ENCODE data around the gene NAPA. TPM values are rescaled to one million over a fixed set of nuclear protein-coding genes. Genes with fewer than 3 reads are reported as not detected.

NAPA gene
- total and polyA plus RNA-seq, 2 donors (not counting 1 experiment from before 2014, with no cell fraction given): 76.8 to 118 TPM

DNA sequence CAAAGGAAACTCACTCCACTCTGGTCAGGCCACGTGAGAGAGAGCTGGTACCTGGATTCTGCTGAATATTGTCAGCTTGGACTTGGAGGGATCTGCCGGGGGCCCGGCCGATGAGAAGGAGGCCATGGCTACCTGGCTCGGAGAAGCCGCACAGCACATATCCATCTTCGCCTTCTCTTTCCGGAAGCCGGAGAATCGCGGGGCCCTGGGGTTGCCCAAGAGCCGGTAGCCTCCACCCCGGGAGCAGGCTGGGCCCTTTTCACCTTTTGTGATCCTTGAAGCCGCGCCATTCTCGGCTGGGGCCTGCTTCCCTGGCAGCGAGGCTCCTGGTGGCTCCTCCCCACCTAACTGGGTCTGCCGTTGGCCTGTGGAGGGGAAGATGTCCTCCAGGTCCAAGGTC lies 29.2 kb upstream of the NAPA start:
- no peaks in the 10 kb centered on the region for H3K79me2 ChIP-seq (ENCODE audit: control insufficient read depth, insufficient read depth, low read length)
- H3K4me2 ChIP-seq (ENCODE audit: extremely low read depth, insufficient read depth, low read length): no peak overlapping the region
- no peaks in the 10 kb centered on the region for H3K9me3 ChIP-seq (ENCODE audit: control insufficient read depth, insufficient read depth, low read depth, low read length)
- no peaks in the 10 kb centered on the region for H3K4me1 ChIP-seq (ENCODE audit: control insufficient read depth, extremely low read depth, insufficient read depth, low read length)
- no peaks in the 10 kb centered on the region for H3K36me3 ChIP-seq (ENCODE audit: control insufficient read depth, insufficient read depth, low read length)
- H4K20me1 ChIP-seq (ENCODE audit: control insufficient read depth, extremely low read depth, insufficient read depth, low read length): no peaks in the 10 kb centered on the region
- peaks cover 10% of the 10 kb centered on the region for H3K27me3 ChIP-seq (ENCODE audit: control insufficient read depth, insufficient read depth, low read length)
- H3K9ac ChIP-seq (ENCODE audit: insufficient read depth, low read length): no peak overlapping the region
- H3K4me3 ChIP-seq (replicated peaks in 1 of 4; ENCODE audit: control extremely low read depth in 1 of 4, insufficient read depth in 1 of 4, low read depth in 3 of 4, low read length in 4 of 4): no peak overlapping the region
- no peak for TF ChIP-seq EZH2 (IDR thresholded peaks at IDR 0.05; ENCODE audit: low read length, missing control alignments)
- TF ChIP-seq, protein P1, sequence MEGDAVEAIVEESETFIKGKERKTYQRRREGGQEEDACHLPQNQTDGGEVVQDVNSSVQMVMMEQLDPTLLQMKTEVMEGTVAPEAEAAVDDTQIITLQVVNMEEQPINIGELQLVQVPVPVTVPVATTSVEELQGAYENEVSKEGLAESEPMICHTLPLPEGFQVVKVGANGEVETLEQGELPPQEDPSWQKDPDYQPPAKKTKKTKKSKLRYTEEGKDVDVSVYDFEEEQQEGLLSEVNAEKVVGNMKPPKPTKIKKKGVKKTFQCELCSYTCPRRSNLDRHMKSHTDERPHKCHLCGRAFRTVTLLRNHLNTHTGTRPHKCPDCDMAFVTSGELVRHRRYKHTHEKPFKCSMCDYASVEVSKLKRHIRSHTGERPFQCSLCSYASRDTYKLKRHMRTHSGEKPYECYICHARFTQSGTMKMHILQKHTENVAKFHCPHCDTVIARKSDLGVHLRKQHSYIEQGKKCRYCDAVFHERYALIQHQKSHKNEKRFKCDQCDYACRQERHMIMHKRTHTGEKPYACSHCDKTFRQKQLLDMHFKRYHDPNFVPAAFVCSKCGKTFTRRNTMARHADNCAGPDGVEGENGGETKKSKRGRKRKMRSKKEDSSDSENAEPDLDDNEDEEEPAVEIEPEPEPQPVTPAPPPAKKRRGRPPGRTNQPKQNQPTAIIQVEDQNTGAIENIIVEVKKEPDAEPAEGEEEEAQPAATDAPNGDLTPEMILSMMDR (conservative IDR thresholded peaks at IDR 0.05 in 1 of 2, IDR thresholded peaks at IDR 0.05 in 1 of 2; ENCODE audit: low read depth in 1 of 2, low read length in 2 of 2): no peak
- H3K27ac ChIP-seq (ENCODE audit: insufficient read depth, low read length): no peak overlapping the region
- H2AFZ ChIP-seq (ENCODE audit: low read length): no peak overlapping the region
- no peak for DNase-seq (ENCODE audit: low read depth in 2 of 2)

DNA sequence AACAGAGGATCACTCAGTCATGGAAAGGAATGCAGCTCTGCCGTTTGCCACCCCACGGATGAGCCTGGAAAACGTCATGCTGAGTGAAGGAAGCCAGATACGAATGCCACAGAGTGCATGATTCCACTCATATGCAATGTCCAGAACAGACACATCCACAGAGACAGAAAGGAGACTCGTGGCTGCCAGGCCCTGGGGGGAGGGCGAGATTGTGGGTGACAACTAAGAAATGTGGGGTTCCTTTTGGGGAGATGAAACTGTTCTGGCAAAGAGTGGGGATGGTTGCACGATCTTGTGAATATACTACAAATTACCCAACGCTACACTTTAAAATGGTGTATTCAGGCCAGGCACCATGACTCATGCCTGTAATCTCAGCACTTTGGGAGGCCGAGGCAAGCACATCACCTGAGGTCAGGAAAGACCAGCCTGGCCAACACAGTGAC lies 27.2 kb upstream of the NAPA start:
- Histone ChIP-seq H2AFZ (ENCODE audit: low read length) (no peak overlapping the region), H3K4me3 (replicated peaks in 1 of 4; ENCODE audit: control extremely low read depth in 1 of 4, insufficient read depth in 1 of 4, low read depth in 3 of 4, low read length in 4 of 4) (no peak overlapping the region), H3K36me3 (ENCODE audit: control insufficient read depth, insufficient read depth, low read length) (no peaks in the 10 kb centered on the region), H3K9me3 (ENCODE audit: control insufficient read depth, insufficient read depth, low read depth, low read length) (no peaks in the 10 kb centered on the region), H3K4me1 (ENCODE audit: control insufficient read depth, extremely low read depth, insufficient read depth, low read length) (no peaks in the 10 kb centered on the region), H3K27ac (ENCODE audit: insufficient read depth, low read length) (no peak overlapping the region), H3K27me3 (ENCODE audit: control insufficient read depth, insufficient read depth, low read length) (peaks cover 10% of the 10 kb centered on the region), H3K4me2 (ENCODE audit: extremely low read depth, insufficient read depth, low read length) (no peak overlapping the region), H3K79me2 (ENCODE audit: control insufficient read depth, insufficient read depth, low read length) (no peaks in the 10 kb centered on the region), H4K20me1 (ENCODE audit: control insufficient read depth, extremely low read depth, insufficient read depth, low read length) (no peaks in the 10 kb centered on the region), H3K9ac (ENCODE audit: insufficient read depth, low read length) (no peak overlapping the region)
- no peak for TF ChIP-seq EZH2 (IDR thresholded peaks at IDR 0.05; ENCODE audit: low read length, missing control alignments)
- TF ChIP-seq, protein P1 (conservative IDR thresholded peaks at IDR 0.05 in 1 of 2, IDR thresholded peaks at IDR 0.05 in 1 of 2; ENCODE audit: low read depth in 1 of 2, low read length in 2 of 2): no peak
- DNase-seq (ENCODE audit: low read depth in 2 of 2): peak in 1 of 2 donors; percentile 28

DNA sequence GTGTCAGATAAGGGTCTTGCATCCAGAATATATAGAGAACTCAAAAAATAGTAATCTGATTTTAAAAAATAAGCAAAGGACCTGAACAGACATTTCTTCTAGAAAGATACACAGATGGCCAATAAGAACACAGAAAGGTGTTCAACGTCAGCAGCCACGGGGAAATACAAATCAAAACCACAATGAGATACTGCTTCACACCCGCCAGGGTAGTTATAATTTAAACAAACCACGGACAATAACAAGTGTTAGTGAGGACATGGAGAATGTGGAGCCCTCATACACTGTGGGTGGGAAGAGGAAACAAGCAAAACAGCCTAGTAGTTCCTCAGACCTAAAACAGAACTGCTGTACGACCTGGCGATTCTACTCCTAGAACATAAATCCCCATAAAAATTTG lies 26.7 kb upstream of the NAPA start:
- Histone ChIP-seq H3K4me2 (ENCODE audit: extremely low read depth, insufficient read depth, low read length) (no peak overlapping the region), H3K4me3 (replicated peaks in 1 of 4; ENCODE audit: control extremely low read depth in 1 of 4, insufficient read depth in 1 of 4, low read depth in 3 of 4, low read length in 4 of 4) (no peak overlapping the region), H3K36me3 (ENCODE audit: control insufficient read depth, insufficient read depth, low read length) (no peaks in the 10 kb centered on the region), H2AFZ (ENCODE audit: low read length) (no peak overlapping the region), H3K27ac (ENCODE audit: insufficient read depth, low read length) (no peak overlapping the region), H3K79me2 (ENCODE audit: control insufficient read depth, insufficient read depth, low read length) (no peaks in the 10 kb centered on the region), H3K9ac (ENCODE audit: insufficient read depth, low read length) (no peak overlapping the region), H3K4me1 (ENCODE audit: control insufficient read depth, extremely low read depth, insufficient read depth, low read length) (no peaks in the 10 kb centered on the region), H3K27me3 (ENCODE audit: control insufficient read depth, insufficient read depth, low read length) (peaks cover 10% of the 10 kb centered on the region), H3K9me3 (ENCODE audit: control insufficient read depth, insufficient read depth, low read depth, low read length) (no peaks in the 10 kb centered on the region), H4K20me1 (ENCODE audit: control insufficient read depth, extremely low read depth, insufficient read depth, low read length) (no peaks in the 10 kb centered on the region)
- no peak for DNase-seq (ENCODE audit: low read depth in 2 of 2)
- no peak for TF ChIP-seq EZH2 (IDR thresholded peaks at IDR 0.05; ENCODE audit: low read length, missing control alignments)
- TF ChIP-seq, protein P1 (conservative IDR thresholded peaks at IDR 0.05 in 1 of 2, IDR thresholded peaks at IDR 0.05 in 1 of 2; ENCODE audit: low read depth in 1 of 2, low read length in 2 of 2): no peak
